Upper lobe of left lung (tissue), 4 donors: ENCODE data around the gene EVC.

Source experiments
- EP300 ChIP-seq, 4 donors: sonication (generic); formaldehyde crosslinking; IDR thresholded peaks; one replicate each; pipeline ENCODE4 v1.5.1; 2017; ENCODE audit warnings: antibody characterized with exemption in 4 of 4, control low read depth in 2 of 4
- POLR2A ChIP-seq, 4 donors: fragments of 450-650 bp; IDR thresholded peaks; one replicate each; pipeline ENCODE4 v1.5.1; 2016 to 2017; ENCODE audit warnings: antibody characterized with exemption in 4 of 4, mild to moderate bottlenecking in 2 of 4
- POLR2AphosphoS5 ChIP-seq, 2 donors: sonication (generic); formaldehyde crosslinking; IDR thresholded peaks; one replicate each; pipeline ENCODE4 v1.5.1; 2017; ENCODE audit warnings: antibody characterized with exemption in 2 of 2
- TF ChIP-seq, protein P1 (sequence below), 6 experiments: fragments of 450-650 bp in 4 of 6; fragments of 200-600 bp in 2 of 6; sonication (generic) in 2 of 6; IDR thresholded peaks; one replicate each; pipeline ENCODE4 v1.5.1; 2016 to 2019; ENCODE audit warnings: antibody characterized with exemption in 6 of 6

DNA sequence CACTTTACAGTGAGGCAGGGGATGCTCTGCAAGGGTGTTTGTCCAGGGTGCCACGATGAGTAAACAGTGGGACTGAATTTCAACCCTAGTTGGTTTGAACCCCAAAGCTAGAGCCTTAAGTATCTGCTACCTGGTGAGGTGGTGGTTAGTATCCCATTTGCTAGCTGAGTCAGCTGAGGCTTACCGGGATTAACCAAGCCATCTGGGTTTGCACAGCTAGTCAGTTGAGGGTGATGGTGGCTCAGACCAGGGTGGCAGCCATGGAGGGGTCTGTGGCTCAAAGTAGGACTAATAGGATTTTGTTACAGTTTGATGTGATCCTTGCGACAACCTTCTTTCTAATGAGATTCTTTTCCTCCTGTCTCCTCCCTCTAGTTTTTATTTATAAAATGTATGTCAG is 1.9 kb downstream of the EVC start:
- TF ChIP-seq, protein P1, sequence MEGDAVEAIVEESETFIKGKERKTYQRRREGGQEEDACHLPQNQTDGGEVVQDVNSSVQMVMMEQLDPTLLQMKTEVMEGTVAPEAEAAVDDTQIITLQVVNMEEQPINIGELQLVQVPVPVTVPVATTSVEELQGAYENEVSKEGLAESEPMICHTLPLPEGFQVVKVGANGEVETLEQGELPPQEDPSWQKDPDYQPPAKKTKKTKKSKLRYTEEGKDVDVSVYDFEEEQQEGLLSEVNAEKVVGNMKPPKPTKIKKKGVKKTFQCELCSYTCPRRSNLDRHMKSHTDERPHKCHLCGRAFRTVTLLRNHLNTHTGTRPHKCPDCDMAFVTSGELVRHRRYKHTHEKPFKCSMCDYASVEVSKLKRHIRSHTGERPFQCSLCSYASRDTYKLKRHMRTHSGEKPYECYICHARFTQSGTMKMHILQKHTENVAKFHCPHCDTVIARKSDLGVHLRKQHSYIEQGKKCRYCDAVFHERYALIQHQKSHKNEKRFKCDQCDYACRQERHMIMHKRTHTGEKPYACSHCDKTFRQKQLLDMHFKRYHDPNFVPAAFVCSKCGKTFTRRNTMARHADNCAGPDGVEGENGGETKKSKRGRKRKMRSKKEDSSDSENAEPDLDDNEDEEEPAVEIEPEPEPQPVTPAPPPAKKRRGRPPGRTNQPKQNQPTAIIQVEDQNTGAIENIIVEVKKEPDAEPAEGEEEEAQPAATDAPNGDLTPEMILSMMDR (IDR thresholded peaks at IDR 0.05) = no peak
- no peak for TF ChIP-seq POLR2A (IDR thresholded peaks at IDR 0.05)
- no peak for TF ChIP-seq POLR2AphosphoS5 (IDR thresholded peaks at IDR 0.05)
- TF ChIP-seq EP300 (IDR thresholded peaks at IDR 0.05) = no peak
